ENCODE results near the gene NELL1. TPM values are rescaled to one million over a fixed set of nuclear protein-coding genes. Genes with fewer than 3 reads are reported as not detected.
A peak's percentile ranks its signal among the peaks of the same experiment; 100 is the strongest.

Gene NELL1
- total RNA-seq, 2 experiments from 2014 or later = not detected

DNA sequence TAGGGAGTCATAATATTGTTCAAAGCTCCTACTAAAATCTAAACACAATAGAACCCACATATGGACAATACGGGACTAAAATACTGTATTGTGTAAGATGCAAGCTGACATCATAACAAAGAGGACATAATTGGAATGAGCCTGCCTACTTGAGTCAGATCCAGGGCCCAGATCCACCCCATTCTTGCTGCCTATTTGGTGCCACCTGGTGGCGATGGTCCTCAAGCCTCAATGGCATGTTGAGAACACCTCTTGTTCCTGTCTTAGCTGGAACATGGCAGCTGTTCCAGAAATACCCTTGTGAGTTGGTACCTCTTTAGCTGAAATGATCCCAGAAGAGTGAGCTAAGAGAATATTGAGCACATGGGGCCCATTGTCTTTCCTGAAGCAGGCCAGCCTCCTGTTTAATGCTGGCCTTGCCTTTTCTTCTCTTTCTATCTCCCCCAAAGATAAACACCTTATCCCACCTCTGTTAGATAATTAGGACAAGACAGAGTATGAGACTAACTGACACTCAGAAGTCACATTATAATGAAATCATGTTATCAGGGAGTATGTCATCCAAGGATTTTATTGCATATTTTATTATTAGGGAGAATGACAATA lies 842.6 kb downstream of the NELL1 start:
- DNase-seq = peak; percentile 23
- POLR2A ChIA-PET = no interaction called here
- Mint-ChIP-seq H3K9me3 (no peaks in the 10 kb centered on the region), H3K36me3 (no peaks in the 10 kb centered on the region), H3K4me3 (no peak overlapping the region), H3K27ac (no peak overlapping the region), H3K27me3 (no peaks in the 10 kb centered on the region), H3K4me1 (no peaks in the 10 kb centered on the region)
- ATAC-seq (ENCODE audit: low read depth) = no peak

DNA sequence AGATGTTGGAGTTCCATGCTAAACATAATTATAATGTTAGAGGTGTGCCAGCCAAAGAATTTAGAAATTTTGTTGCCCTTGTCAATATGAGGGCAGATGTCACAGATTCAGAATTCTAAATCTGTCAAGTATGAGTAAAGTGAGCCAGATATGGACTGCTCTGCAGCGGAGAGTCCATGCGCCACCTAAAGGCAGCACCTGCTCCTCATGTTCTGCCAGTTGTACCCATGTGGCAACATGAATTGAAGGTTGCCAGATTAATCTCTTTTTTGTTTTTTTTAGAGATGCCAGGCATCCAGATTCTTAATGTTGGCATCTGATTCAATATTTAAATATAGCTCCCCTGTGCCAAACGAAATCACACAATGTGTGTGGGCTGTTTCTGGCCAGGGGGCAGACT lies 844.9 kb downstream of the NELL1 start:
- POLR2A ChIA-PET = no interaction called here
- no peaks in the 10 kb centered on the region for H3K4me1 Mint-ChIP-seq
- DNase-seq = no peak
- no peak overlapping the region for H3K4me3 Mint-ChIP-seq
- no peaks in the 10 kb centered on the region for H3K36me3 Mint-ChIP-seq
- no peaks in the 10 kb centered on the region for H3K9me3 Mint-ChIP-seq
- H3K27me3 Mint-ChIP-seq = no peaks in the 10 kb centered on the region
- ATAC-seq (ENCODE audit: low read depth) = no peak
- H3K27ac Mint-ChIP-seq = no peak overlapping the region

DNA sequence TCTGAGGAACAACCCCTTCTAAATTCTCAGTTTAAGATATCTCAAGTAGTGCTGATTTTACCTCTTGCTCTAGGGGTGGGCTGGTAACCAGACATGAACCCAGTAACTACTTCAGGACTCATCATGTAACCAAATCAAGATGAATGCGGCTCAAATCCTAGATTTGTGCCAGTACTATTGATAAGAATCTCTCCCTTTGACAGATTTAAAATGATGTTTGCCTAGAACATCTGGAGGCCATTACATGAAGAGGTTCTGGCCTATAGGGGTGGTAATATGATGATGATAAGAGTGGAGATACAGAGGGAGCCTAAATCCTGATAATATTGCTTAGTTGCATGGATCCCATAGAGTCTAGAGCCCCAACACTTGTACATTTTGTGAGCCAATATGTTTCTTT lies 850.9 kb downstream of the NELL1 start:
- no peak overlapping the region for H3K4me3 Mint-ChIP-seq
- H3K27ac Mint-ChIP-seq = no peak overlapping the region
- ATAC-seq (ENCODE audit: low read depth) = no peak
- H3K36me3 Mint-ChIP-seq = no peaks in the 10 kb centered on the region
- no peak for DNase-seq
- no peaks in the 10 kb centered on the region for H3K4me1 Mint-ChIP-seq
- H3K27me3 Mint-ChIP-seq = no peaks in the 10 kb centered on the region
- POLR2A ChIA-PET = no interaction called here
- H3K9me3 Mint-ChIP-seq = no peaks in the 10 kb centered on the region

DNA sequence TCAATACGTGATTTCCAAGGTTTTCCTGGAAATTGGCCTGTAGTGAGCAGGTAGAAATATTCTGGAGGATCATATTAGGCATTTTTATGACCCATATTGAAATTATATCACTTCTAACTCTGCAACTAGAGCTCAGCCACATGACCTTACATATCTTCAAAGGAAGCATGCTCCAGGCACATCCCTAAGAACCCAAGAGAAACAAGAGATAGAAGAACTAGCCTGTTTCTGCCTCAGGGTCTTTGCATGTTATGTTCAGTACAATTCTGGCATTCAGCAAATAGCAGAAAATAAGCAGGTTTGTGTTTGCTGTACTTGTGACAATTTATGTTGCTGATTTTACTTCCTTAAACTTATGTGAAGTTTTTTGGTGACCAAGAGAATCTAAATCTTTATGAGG lies 859.8 kb downstream of the NELL1 start:
- no peak overlapping the region for H3K27ac Mint-ChIP-seq
- POLR2A ChIA-PET = no interaction called here
- H3K9me3 Mint-ChIP-seq = no peaks in the 10 kb centered on the region
- ATAC-seq (ENCODE audit: low read depth) = no peak
- no peaks in the 10 kb centered on the region for H3K27me3 Mint-ChIP-seq
- no peaks in the 10 kb centered on the region for H3K36me3 Mint-ChIP-seq
- no peak for DNase-seq
- H3K4me1 Mint-ChIP-seq = no peaks in the 10 kb centered on the region
- H3K4me3 Mint-ChIP-seq = no peak overlapping the region

DNA sequence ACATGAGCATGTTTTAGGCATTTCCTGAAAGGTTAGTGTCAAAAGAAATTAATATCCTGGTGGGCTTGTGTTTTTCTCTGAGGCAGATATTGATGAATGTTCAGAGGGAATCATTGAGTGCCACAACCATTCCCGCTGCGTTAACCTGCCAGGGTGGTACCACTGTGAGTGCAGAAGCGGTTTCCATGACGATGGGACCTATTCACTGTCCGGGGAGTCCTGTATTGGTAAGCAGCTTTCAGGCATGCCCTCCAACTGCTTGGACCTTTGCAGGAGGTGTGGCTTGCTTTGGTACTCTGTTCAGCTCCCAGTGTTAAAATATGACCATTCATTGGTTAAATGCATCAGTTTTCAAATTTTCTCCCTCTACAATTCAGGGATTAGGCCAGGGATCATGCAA lies 864.9 kb downstream of the NELL1 start:
- no peaks in the 10 kb centered on the region for H3K9me3 Mint-ChIP-seq
- H3K36me3 Mint-ChIP-seq = no peaks in the 10 kb centered on the region
- H3K4me3 Mint-ChIP-seq = no peak overlapping the region
- no peaks in the 10 kb centered on the region for H3K4me1 Mint-ChIP-seq
- ATAC-seq (ENCODE audit: low read depth) (no peak), DNase-seq (no peak)
- H3K27ac Mint-ChIP-seq = no peak overlapping the region
- POLR2A ChIA-PET = no interaction called here
- no peaks in the 10 kb centered on the region for H3K27me3 Mint-ChIP-seq

DNA sequence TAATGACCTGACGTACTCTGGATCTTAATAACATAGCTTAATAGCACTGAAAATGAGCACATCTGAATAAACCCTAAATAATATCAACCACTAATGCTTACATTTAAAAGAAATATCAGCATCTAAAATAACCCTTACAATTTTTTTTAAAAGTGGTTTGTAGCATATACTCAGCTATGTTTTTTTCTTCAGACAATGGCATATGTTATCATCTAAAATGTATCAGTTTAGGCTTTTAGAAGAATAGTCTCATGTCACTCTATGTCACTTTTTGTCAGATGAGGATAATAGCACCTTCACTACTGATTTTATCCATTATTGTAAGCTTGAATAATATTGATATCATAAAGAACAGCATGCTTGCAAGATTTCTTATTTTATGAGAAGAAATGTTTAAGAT lies 868.6 kb downstream of the NELL1 start:
- Mint-ChIP-seq H3K4me1 (no peaks in the 10 kb centered on the region), H3K4me3 (no peak overlapping the region), H3K27me3 (no peaks in the 10 kb centered on the region), H3K36me3 (no peaks in the 10 kb centered on the region), H3K9me3 (no peaks in the 10 kb centered on the region), H3K27ac (no peak overlapping the region)
- ATAC-seq (ENCODE audit: low read depth) = no peak
- POLR2A ChIA-PET = no interaction called here
- DNase-seq = no peak

DNA sequence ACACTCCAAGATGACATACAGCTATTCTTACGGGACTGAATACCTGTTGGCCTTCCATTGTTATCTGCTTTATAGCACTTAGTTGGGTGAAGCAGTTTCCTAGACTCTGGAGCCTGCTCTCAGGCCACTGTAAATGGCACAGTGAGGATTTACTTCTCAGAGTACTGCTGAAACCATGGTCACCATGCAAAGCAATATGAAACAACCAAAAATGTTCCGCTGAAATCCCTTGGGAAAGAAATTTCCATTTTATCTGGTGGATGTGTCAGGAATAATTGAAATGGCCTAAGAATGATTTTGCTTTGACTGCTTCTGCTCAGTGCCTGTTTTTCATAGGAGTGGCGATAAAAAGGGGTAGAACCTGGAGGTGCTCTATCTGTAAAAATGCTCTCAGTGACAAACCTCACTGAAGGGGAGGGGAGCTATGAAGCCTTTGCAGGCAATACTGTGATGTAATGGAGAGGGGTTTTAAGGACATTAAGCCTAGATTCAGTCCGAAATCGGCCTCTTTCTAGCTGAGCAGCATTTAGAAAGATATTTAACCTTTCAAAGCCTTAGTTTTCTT lies 871.9 kb downstream of the NELL1 start:
- POLR2A ChIA-PET = no interaction called here
- ATAC-seq (ENCODE audit: low read depth) (no peak), DNase-seq (no peak)
- H3K27ac Mint-ChIP-seq = no peak overlapping the region
- H3K4me3 Mint-ChIP-seq = no peak overlapping the region
- H3K9me3 Mint-ChIP-seq = no peaks in the 10 kb centered on the region
- no peaks in the 10 kb centered on the region for H3K27me3 Mint-ChIP-seq
- no peaks in the 10 kb centered on the region for H3K36me3 Mint-ChIP-seq
- no peaks in the 10 kb centered on the region for H3K4me1 Mint-ChIP-seq

DNA sequence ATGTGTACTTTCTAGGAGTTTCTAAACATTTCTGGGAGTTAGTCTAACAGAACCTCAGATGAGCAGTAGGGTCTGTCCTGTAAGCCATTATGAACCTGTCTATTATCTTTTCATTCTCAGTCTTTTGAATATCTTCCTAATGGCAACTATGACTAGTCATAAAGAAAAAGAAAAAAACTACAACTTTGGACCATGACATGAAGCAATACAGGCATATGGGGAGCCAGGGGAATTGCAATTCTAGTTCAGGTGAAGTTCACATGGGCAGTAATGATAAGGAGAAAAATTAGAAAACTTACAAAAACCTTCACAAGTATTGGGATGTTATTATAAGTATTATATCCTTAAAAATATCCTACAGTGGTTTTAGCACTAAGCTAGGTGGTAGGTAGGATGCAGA lies 874.5 kb downstream of the NELL1 start:
- DNase-seq = no peak
- Mint-ChIP-seq H3K27me3 (no peaks in the 10 kb centered on the region), H3K4me3 (no peak overlapping the region), H3K9me3 (peaks cover 6% of the 10 kb centered on the region), H3K27ac (no peak overlapping the region), H3K4me1 (no peaks in the 10 kb centered on the region), H3K36me3 (no peaks in the 10 kb centered on the region)
- POLR2A ChIA-PET = no interaction called here
- no peak for ATAC-seq (ENCODE audit: low read depth)

DNA sequence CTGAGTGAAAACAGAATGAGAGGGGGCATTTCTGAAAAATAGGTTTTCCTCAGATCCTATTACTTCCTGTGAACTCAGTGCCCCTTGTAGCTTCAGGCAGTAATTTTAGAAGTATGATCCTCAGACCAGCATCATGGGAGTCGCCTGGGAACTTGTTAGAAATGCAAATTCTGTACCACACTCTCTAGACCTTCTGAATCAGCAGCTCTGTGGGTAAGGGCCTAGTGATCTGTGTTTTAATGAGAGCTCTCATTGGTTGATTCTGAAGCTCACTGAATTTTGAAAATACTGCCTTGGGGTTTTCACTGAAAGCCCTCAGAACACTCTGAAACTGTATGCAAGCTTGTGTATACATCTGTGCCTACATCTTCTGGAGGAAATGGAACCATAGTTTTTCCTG lies 876.3 kb downstream of the NELL1 start:
- Mint-ChIP-seq H3K36me3 (no peaks in the 10 kb centered on the region), H3K9me3 (peaks cover 6% of the 10 kb centered on the region), H3K4me3 (no peak overlapping the region), H3K4me1 (no peaks in the 10 kb centered on the region), H3K27me3 (no peaks in the 10 kb centered on the region), H3K27ac (no peak overlapping the region)
- DNase-seq = no peak
- POLR2A ChIA-PET = no interaction called here
- ATAC-seq (ENCODE audit: low read depth) = no peak

DNA sequence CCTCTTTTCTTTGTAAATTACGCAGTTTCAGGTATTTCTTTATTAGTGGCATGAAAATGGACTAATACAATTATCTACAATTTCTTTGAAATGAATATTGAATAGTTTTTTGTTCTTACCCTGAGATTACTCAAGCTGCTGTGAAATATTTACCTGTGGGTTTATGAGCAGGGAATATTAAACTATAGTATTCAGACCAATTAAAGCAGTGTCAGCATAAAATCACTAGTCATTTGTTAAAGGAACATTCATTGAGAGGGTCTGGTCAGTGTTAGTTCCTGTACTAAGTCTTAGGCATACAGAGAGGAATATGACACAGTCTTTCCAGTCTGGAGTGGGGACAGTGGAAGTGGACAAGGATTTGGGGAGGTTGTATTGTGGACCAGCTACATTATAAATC lies 877.3 kb downstream of the NELL1 start:
- Mint-ChIP-seq H3K27ac (no peak overlapping the region), H3K9me3 (peaks cover 6% of the 10 kb centered on the region), H3K36me3 (no peaks in the 10 kb centered on the region)

DNA sequence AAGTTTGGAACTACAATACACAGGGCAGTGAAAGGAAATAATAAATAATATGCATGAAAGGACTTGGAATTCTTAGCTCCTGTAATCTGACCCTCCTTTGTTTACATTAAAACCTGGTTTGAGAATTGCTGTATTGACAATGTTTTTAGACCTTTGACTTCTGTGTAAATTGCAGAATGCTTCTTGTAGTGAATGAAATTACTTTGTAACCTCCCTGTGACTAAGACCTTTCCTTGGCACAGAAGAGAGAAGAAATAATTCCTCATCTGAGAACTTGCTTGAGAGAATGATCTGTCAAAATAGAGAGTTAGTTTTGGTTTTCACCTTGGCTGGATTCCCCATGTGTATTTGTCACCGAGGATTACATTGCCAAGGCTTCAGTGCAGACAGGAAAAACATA lies 883.5 kb downstream of the NELL1 start:
- DNase-seq (no peak), ATAC-seq (ENCODE audit: low read depth) (no peak)
- Mint-ChIP-seq H3K9me3 (peaks cover 2% of the 10 kb centered on the region), H3K4me1 (no peaks in the 10 kb centered on the region), H3K36me3 (no peaks in the 10 kb centered on the region), H3K4me3 (no peak overlapping the region), H3K27ac (no peak overlapping the region), H3K27me3 (no peaks in the 10 kb centered on the region)
- POLR2A ChIA-PET = no interaction called here

More for the DNA sequence above, 877.3 kb downstream of the NELL1 start:
- Mint-ChIP-seq H3K4me3 (no peak overlapping the region), H3K4me1 (no peaks in the 10 kb centered on the region), H3K27me3 (no peaks in the 10 kb centered on the region)
- ATAC-seq (ENCODE audit: low read depth) = no peak
- POLR2A ChIA-PET = no interaction called here
- no peak for DNase-seq

DNA sequence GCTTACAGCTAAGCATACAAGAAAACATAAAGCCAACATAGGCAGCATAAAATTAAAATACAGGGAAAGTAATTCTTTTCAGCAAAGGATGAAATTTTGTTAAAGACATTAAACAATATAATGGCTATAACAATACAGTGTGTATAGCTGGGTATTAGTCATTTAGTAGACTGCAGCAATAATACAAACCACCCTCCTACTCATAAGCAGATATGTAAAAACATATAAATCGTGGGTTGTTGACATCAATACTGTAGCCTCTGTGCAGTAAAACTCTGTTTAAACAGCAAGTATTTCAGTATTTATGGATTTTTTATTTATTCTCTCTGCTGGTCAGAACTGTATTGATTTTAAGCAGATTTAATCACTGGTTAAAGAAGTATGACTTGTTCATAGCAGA lies 884.4 kb downstream of the NELL1 start:
- POLR2A ChIA-PET = no interaction called here
- Mint-ChIP-seq H3K27ac (no peak overlapping the region), H3K4me1 (no peaks in the 10 kb centered on the region), H3K9me3 (no peaks in the 10 kb centered on the region), H3K36me3 (no peaks in the 10 kb centered on the region), H3K4me3 (no peak overlapping the region), H3K27me3 (no peaks in the 10 kb centered on the region)
- DNase-seq = no peak
- no peak for ATAC-seq (ENCODE audit: low read depth)

DNA sequence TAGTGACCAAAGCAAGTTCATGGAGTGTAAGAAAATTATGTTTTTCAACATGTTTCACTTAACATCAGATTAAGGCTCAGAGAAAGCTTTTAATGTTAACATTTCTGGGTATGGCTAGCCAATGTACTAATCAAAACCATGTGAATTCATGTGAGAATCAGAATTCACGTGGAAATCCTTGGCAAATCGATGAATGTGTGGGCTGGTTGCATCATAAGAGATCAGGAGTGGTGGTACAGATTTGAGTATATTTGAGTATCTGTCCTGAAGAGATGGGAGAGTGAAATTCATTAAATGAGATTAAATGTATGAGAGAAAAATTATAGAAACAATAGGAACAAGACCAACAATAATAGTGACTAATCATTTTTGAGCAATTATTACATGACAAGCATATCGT lies 884.9 kb downstream of the NELL1 start:
- DNase-seq (no peak), ATAC-seq (ENCODE audit: low read depth) (no peak)

DNA sequence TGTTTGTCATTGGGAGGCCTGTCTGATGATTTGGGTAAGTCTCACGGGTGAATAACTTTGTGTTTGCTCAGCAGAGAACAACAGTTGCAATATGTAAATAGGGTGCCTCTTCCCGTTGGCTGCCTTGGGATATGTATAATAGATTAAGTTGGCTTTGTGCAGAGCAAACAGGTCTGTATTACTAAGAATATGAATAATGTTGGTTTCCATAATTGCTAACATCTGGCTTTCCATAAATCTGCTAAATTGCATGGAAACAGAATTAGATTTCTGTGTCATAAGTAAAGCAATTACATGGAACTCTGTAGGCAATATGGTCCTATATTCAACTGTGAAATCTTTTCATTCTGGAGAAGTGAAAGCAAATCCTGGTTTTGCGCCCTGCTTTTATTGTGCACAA lies 887.5 kb downstream of the NELL1 start:
- POLR2A ChIA-PET = no interaction called here
- Mint-ChIP-seq H3K4me3 (no peak overlapping the region), H3K9me3 (peaks cover 1% of the 10 kb centered on the region), H3K36me3 (no peaks in the 10 kb centered on the region), H3K27me3 (no peaks in the 10 kb centered on the region), H3K4me1 (no peaks in the 10 kb centered on the region), H3K27ac (no peak overlapping the region)
- DNase-seq (no peak), ATAC-seq (ENCODE audit: low read depth) (no peak)

More for the DNA sequence above, 884.9 kb downstream of the NELL1 start:
- Mint-ChIP-seq H3K4me3 (no peak overlapping the region), H3K36me3 (no peaks in the 10 kb centered on the region), H3K27ac (no peak overlapping the region), H3K27me3 (no peaks in the 10 kb centered on the region), H3K9me3 (no peaks in the 10 kb centered on the region), H3K4me1 (no peaks in the 10 kb centered on the region)
- POLR2A ChIA-PET = no interaction called here

DNA sequence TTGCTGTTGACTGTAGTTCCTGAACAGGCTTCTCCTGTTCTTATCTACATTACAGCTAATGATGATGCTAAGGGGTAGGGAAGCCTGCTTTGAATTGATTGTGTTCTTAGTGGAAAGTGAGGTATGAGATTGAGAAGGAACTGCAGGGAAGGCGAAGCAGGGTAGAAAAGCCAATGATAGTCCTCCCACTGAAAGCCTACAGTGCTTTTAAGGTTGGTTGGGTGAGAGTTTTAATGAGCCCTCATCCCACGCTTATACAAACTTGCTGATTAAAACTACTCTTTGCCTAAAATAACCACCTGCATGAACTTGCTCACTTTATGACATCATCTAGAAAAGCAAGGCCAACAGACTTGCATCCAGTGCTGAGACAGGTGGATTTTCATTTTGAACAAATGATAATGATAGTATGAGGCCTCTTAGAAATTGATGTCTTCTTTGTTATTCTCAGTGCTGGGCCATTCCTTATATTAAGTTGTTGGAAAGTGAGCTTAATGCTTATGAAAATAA lies 891.1 kb downstream of the NELL1 start:
- Mint-ChIP-seq H3K4me1 (no peaks in the 10 kb centered on the region), H3K36me3 (no peaks in the 10 kb centered on the region), H3K4me3 (no peak overlapping the region), H3K27me3 (no peaks in the 10 kb centered on the region), H3K9me3 (peaks cover 4% of the 10 kb centered on the region), H3K27ac (no peak overlapping the region)
- POLR2A ChIA-PET = no interaction called here
- DNase-seq (no peak), ATAC-seq (ENCODE audit: low read depth) (no peak)
